Measurements from ENCODE around the gene AEN. TPM values are rescaled to one million over a fixed set of nuclear protein-coding genes. Genes with fewer than 3 reads are reported as not detected.

The AEN gene
- total RNA-seq, 2 donors from 2014 or later = 13.8 to 23.8 TPM

DNA sequence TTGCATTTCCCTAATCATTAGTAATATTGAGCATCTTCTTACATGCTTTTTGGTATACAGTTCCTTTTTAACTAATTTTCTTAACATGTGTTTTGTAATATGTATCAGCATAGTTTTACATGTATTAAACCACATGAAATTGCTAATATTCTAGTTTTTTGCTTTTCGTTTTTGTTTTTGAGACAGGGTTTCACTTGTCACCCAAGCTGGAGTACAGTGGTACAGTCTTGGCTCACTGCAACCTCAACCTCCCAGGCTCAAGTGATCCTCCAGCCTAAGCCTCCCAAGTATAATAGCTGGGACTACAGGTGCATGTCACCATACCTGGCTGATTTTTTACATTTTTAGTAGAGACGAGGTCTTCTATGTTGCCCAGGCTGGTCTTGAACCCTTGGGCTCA, 13.3 kb downstream of the AEN start:
- peaks cover 6% of the 10 kb centered on the region for H3K4me1 ChIP-seq
- TF ChIP-seq, protein P1, sequence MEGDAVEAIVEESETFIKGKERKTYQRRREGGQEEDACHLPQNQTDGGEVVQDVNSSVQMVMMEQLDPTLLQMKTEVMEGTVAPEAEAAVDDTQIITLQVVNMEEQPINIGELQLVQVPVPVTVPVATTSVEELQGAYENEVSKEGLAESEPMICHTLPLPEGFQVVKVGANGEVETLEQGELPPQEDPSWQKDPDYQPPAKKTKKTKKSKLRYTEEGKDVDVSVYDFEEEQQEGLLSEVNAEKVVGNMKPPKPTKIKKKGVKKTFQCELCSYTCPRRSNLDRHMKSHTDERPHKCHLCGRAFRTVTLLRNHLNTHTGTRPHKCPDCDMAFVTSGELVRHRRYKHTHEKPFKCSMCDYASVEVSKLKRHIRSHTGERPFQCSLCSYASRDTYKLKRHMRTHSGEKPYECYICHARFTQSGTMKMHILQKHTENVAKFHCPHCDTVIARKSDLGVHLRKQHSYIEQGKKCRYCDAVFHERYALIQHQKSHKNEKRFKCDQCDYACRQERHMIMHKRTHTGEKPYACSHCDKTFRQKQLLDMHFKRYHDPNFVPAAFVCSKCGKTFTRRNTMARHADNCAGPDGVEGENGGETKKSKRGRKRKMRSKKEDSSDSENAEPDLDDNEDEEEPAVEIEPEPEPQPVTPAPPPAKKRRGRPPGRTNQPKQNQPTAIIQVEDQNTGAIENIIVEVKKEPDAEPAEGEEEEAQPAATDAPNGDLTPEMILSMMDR (IDR thresholded peaks at IDR 0.05) = no peak

DNA sequence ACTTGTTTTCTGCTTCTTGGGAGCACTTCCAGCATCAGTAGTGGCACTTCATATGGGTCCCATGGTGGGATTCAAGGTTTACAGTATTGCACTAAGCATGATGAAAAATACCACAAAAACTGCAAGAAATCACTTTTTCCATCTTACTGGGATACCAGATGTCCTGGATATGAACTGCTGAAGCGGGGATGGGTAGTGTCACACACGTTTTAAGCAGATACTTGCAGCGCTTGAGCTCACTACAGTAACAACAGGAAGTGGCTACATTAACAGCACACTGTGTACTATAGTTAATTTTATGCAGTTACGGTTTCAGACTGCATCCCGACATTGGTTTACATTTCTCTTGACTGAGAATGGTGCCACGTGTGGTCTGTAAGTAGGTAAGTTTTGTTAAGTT, 14.2 kb downstream of the AEN start:
- H3K9me3 ChIP-seq = no peaks in the 10 kb centered on the region
- H3K36me3 ChIP-seq = no peaks in the 10 kb centered on the region
- no peaks in the 10 kb centered on the region for H3K27me3 ChIP-seq
- H3K4me3 ChIP-seq = no peak overlapping the region
- H3K27ac ChIP-seq = peak overlapping the region; percentile 39
- peaks cover 5% of the 10 kb centered on the region for H3K4me1 ChIP-seq
- DNase-seq = no peak
- TF ChIP-seq, protein P1 (IDR thresholded peaks at IDR 0.05) = no peak
- H3K9ac ChIP-seq (ENCODE audit: low read depth in 2 of 2, low read length in 2 of 2) = no peak overlapping the region
- intact Hi-C loops (cut with DNase I) = no loop called here

More for the DNA sequence above, 13.3 kb downstream of the AEN start:
- H3K27ac ChIP-seq = peak overlapping the region; percentile 39
- no peak overlapping the region for H3K9ac ChIP-seq (ENCODE audit: low read depth in 2 of 2, low read length in 2 of 2)
- no peak overlapping the region for H3K4me3 ChIP-seq
- DNase-seq = no peak
- no peaks in the 10 kb centered on the region for H3K36me3 ChIP-seq
- no peaks in the 10 kb centered on the region for H3K9me3 ChIP-seq
- intact Hi-C loops (cut with DNase I) = no loop called here
- no peaks in the 10 kb centered on the region for H3K27me3 ChIP-seq

DNA sequence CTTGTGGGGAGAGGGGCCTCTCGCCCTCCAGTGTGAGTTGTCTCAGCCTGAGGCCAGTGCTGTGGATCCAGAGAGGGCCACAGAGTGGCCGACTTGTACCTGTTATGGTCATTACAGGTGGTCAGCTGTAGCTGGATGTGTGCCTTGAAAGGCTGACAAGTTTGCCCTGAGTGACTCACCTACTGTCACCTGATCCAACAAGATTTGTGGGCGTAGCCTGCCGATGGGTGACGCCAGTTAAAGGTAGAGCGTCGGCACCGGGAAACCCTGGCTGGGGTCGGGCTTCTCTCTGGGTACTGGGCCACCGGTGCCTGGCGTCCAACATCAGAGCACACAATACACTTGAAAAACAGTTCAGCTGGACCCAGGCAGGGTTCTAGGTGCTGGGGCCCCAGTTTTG, 14.9 kb downstream of the AEN start:
- no peak overlapping the region for H3K4me3 ChIP-seq
- TF ChIP-seq, protein P1 (IDR thresholded peaks at IDR 0.05) = no peak
- no peaks in the 10 kb centered on the region for H3K9me3 ChIP-seq
- H3K9ac ChIP-seq (ENCODE audit: low read depth in 2 of 2, low read length in 2 of 2) = peak overlapping the region in 1 of 2 donors; percentile 31
- H3K27me3 ChIP-seq = no peaks in the 10 kb centered on the region
- DNase-seq = peak; percentile 56
- peak overlapping the region; percentile 39 for H3K27ac ChIP-seq
- no peaks in the 10 kb centered on the region for H3K36me3 ChIP-seq
- intact Hi-C loops (cut with DNase I) = no loop called here
- peaks cover 5% of the 10 kb centered on the region for H3K4me1 ChIP-seq

DNA sequence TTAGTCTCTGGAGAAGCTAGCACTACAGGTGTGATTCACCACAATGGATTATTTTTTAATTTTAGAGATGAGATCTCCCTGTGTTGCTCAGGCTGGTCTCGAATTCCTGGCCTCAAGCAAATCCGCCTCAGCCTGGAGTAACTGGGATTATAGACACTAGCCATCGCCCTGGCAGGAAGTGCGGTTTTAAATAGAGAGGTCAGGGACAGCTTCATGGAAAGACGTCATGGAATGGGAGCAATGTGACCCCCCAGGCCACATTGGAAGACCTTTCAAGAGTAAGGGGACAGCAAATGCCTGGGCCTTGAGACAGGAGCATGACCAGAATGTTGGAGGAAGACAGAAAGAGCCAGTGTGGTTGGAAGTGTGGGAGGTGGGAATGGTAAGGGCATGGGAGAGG, 15.5 kb downstream of the AEN start:
- no peaks in the 10 kb centered on the region for H3K9me3 ChIP-seq
- no peak for DNase-seq
- peak overlapping the region in 1 of 2 donors; percentile 31 for H3K9ac ChIP-seq (ENCODE audit: low read depth in 2 of 2, low read length in 2 of 2)
- intact Hi-C loops (cut with DNase I) = no loop called here
- peaks cover 5% of the 10 kb centered on the region for H3K4me1 ChIP-seq
- no peak overlapping the region for H3K4me3 ChIP-seq
- TF ChIP-seq, protein P1 (IDR thresholded peaks at IDR 0.05) = no peak
- H3K27ac ChIP-seq = peak overlapping the region; percentile 39
- H3K27me3 ChIP-seq = no peaks in the 10 kb centered on the region
- no peaks in the 10 kb centered on the region for H3K36me3 ChIP-seq

DNA sequence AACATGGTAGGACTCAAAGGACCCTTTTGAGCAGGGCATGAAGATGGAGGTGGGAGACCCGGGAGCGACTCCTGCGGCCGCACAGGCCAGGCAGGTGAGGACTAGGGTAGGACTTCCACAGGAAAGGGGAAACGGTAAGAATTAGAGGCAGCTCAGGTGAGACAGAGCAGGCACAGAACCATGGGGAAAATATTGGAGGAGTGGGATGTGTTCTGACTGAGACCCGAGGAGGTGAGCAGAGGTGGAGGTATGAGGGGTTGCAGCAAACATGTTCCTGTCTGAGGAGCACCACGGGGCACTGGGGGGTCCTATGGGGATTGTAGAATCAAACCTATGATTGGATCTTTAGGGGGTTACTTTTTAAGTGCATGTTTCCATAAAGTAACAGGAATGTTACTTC, 16.3 kb downstream of the AEN start:
- intact Hi-C loops (cut with DNase I) = no loop called here
- TF ChIP-seq, protein P1 (IDR thresholded peaks at IDR 0.05) = no peak
- Histone ChIP-seq H3K9me3 (no peaks in the 10 kb centered on the region), H3K27ac (peak overlapping the region; percentile 96), H3K9ac (ENCODE audit: low read depth in 2 of 2, low read length in 2 of 2) (peak overlapping the region in 1 of 2 donors; percentile 93), H3K27me3 (no peaks in the 10 kb centered on the region), H3K36me3 (no peaks in the 10 kb centered on the region), H3K4me1 (peaks cover 5% of the 10 kb centered on the region), H3K4me3 (no peak overlapping the region)
- DNase-seq = no peak
